Astrocyte (in vitro differentiated cells and primary cell): Measurements from ENCODE around the gene ADD3.

Experiments
- CTCF ChIP-seq: IDR thresholded peaks from 2 replicates; pipeline ENCODE4 v1.5.1; 2011; ENCODE audit warnings: low read depth, mild to moderate bottlenecking, inconsistent platforms, low read length, moderate library complexity; ENCODE audit not compliant: insufficient read depth
- EZH2 ChIP-seq: IDR thresholded peaks from 2 replicates; pipeline ENCODE4 v1.6.1; 2012; ENCODE audit warnings: mild to moderate bottlenecking, low read length, inconsistent platforms; ENCODE audit not compliant: insufficient read depth

- TF ChIP-seq CTCF (no peak), EZH2 (no peak)
Observed at GRCh38 chr10:110167149-110167548, 159.4 kb downstream of the ADD3 start.
